ENCODE results near the gene PKHD1.

DNA sequence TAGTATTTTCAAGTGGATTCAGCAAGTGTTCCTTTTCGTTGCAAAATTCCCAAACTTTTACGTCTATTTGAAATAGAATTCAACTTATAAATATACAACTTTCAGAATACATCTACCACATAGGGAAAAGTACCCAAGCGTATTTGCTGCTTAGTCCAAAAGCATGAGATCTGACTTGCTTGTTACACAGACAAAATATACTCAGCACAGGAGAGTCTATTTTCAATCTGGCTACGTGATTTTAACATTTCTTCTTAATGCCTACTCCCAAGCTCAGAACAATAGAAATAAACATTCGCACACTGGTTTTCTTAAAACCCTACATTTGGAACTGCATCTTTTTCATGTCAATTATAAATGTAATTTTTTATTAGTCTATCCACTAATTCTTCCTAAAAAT, 672 bp downstream of the PKHD1 start:
- TF ChIP-seq, protein P1, sequence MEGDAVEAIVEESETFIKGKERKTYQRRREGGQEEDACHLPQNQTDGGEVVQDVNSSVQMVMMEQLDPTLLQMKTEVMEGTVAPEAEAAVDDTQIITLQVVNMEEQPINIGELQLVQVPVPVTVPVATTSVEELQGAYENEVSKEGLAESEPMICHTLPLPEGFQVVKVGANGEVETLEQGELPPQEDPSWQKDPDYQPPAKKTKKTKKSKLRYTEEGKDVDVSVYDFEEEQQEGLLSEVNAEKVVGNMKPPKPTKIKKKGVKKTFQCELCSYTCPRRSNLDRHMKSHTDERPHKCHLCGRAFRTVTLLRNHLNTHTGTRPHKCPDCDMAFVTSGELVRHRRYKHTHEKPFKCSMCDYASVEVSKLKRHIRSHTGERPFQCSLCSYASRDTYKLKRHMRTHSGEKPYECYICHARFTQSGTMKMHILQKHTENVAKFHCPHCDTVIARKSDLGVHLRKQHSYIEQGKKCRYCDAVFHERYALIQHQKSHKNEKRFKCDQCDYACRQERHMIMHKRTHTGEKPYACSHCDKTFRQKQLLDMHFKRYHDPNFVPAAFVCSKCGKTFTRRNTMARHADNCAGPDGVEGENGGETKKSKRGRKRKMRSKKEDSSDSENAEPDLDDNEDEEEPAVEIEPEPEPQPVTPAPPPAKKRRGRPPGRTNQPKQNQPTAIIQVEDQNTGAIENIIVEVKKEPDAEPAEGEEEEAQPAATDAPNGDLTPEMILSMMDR (conservative IDR thresholded peaks at IDR 0.05; ENCODE audit: low read depth, low read length), result no peak
- no peak for TF ChIP-seq EZH2 (IDR thresholded peaks at IDR 0.05; ENCODE audit: low read length, unreplicated experiment)
